ENCODE data around the gene POLG2.

GRCh38 chr17:64457156-64457555 is 39.7 kb downstream of the POLG2 start:
- TF ChIP-seq ZFX (IDR thresholded peaks at IDR 0.05; ENCODE audit: borderline replicate concordance) (no peak), CTCF (IDR thresholded peaks at IDR 0.05) (no peak)
